Measurements from ENCODE around the gene CITED4.

CITED4 gene

DNA sequence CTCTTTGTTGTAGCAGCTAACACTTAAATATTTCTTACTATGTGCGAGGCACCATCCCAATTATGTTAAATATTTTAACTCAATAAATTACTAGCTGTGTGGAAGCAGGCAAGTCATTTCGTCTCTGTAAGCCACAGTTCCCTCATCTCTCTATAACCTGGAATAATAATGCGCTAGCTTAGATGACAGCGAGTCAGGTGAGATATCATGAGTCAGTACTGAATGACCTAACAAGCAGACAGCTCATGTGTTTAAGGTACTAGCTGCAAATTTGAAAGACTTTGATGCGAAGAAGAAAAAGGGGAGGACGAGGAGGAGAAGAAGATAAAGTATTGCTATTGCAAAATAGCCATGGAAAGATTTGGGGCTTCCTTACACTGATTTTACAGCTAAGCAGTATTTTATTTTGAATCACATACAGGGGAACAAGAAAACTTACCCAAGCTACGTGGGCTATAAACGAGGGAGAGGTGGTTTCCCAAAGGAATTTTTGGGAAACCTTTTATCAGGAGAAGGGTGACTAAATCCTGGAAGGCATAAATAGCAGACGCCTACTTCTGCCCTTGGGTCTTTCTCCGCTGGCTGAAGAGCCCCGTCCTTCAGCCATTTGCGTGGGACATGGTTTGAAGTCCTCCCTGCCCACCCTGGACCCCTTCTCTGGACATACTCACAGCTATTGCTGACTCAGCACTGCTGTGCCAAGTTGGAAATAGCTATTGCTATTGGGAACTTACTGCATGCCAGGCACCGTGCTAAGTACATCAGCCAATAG is 8.9 kb downstream of the CITED4 start:
- no peaks in the 10 kb centered on the region for H3K9me3 ChIP-seq
- H3K27ac ChIP-seq: peak overlapping the region in 1 of 2 donors; percentile 21
- H3K4me3 ChIP-seq: no peak overlapping the region
- peaks cover 0 to 15% (median 7%) of the 10 kb centered on the region in 4 donors for H3K4me1 ChIP-seq
- no peaks in the 10 kb centered on the region for H3K36me3 ChIP-seq
- intact Hi-C loops (cut with DNase I; ENCODE audit: low total_unique reads): no loop called here
- no peaks in the 10 kb centered on the region for H3K27me3 ChIP-seq
- TF ChIP-seq, protein P1, sequence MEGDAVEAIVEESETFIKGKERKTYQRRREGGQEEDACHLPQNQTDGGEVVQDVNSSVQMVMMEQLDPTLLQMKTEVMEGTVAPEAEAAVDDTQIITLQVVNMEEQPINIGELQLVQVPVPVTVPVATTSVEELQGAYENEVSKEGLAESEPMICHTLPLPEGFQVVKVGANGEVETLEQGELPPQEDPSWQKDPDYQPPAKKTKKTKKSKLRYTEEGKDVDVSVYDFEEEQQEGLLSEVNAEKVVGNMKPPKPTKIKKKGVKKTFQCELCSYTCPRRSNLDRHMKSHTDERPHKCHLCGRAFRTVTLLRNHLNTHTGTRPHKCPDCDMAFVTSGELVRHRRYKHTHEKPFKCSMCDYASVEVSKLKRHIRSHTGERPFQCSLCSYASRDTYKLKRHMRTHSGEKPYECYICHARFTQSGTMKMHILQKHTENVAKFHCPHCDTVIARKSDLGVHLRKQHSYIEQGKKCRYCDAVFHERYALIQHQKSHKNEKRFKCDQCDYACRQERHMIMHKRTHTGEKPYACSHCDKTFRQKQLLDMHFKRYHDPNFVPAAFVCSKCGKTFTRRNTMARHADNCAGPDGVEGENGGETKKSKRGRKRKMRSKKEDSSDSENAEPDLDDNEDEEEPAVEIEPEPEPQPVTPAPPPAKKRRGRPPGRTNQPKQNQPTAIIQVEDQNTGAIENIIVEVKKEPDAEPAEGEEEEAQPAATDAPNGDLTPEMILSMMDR (IDR thresholded peaks at IDR 0.05): no peak
- DNase-seq: no peak

DNA sequence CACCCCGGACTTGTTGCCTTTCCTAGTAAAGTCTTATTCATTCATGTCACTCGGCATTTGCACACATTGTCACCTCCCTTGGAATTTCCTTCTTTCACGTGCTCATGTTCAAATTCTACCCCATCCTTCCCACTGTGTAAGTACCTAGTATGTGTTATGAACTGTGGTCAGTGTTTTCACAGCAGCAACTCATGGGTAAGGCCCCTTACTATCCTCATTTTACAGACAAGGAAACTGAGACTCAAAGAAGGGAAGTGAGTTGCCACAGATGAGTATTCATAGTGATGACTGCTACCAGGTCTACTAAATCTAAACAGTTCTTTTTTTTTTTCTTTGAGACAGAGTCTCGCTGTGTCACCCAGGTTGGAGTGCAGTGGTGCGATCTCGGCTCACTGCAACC is 10.5 kb downstream of the CITED4 start:
- Histone ChIP-seq H3K4me1 (peaks cover 0 to 15% (median 7%) of the 10 kb centered on the region in 4 donors), H3K4me3 (no peak overlapping the region), H3K27ac (no peak overlapping the region), H3K27me3 (no peaks in the 10 kb centered on the region), H3K9me3 (no peaks in the 10 kb centered on the region), H3K36me3 (no peaks in the 10 kb centered on the region)
- DNase-seq: no peak
- intact Hi-C loops (cut with DNase I; ENCODE audit: low total_unique reads): no loop called here
- TF ChIP-seq, protein P1 (IDR thresholded peaks at IDR 0.05): no peak

DNA sequence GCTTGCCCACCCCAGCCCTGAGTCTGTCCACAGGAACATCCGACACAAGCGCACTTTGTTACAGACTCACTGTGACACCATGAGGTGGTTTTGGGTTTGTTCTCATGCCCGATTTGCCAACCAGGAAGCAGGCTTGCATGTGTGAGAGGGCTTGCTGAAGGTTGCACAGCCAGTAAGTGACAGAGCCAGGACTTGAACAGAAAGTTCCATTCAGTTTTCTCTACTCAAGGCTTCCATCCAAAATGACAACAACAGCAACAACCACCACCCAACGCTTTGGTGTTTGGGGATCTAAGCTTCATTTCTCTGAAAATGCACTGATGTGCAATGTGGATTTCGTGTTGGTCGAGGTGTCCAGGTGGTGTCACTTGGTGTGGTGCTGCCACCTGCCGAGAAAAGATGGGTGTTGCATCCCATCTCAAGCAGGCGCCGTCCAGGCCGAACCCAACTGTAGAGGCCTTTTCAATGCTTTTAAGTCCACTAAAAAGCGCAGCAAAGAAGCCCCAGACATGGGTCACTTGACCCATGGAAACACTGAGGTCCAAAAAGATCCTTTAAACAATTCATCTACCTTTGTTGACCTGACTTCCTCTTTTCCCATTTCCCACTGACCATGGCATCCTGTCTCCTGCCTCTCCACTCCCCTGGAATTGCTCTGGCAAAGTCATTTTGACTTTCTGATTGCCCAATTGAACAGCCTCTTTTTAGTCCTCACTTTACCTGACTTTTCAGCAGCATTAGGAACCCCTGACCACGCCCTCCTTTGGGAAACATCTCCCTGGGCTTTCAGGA is 12.2 kb downstream of the CITED4 start:
- peak; percentile 76 to 80 for DNase-seq
- intact Hi-C loops (cut with DNase I; ENCODE audit: low total_unique reads): loop anchor here (2.0 to 5.0 kb wide), 3 partner anchors 75 to 238 kb away; no protein-coding TSS in a partner anchor
- H3K36me3 ChIP-seq: no peaks in the 10 kb centered on the region
- TF ChIP-seq, protein P1 (IDR thresholded peaks at IDR 0.05): peak; percentile 92 to 93
- H3K27ac ChIP-seq: no peak overlapping the region
- no peaks in the 10 kb centered on the region for H3K9me3 ChIP-seq
- H3K27me3 ChIP-seq: no peaks in the 10 kb centered on the region
- H3K4me1 ChIP-seq: peaks cover 0 to 15% (median 7%) of the 10 kb centered on the region in 4 donors
- H3K4me3 ChIP-seq: no peak overlapping the region

DNA sequence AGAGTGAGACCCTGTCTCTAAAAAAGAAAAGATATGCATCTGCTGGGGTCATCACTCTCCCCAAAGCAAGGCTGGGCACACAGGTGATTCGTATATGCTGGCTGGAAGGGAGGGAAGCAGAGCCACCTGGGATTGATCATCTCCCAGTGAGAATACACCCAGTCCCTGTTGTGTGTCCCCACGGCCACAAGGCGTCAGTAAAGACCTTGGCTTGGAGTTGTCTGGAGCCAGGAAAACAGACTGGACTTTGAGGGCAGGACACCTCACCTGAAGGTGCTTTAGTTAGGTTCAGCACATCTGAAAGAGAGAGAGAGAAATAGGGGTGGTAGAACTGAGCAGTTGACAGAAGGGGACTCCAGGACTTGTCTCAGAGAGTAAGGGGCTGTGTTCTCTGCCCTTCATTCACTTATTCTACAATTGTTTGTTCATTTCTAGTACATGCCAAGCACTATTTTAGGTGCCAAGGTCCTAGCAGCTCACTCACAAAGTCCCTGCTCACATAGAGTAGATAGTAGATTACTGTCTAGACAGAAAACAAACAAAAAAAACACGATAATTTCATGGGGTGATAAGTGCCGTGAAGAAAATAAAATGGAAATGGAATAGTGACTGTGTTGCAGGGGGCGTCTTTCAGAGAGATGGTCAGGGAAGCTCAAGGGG is 13.5 kb downstream of the CITED4 start:
- TF ChIP-seq, protein P1 (IDR thresholded peaks at IDR 0.05): peak; percentile 90 to 94
- Histone ChIP-seq H3K27ac (no peak overlapping the region), H3K27me3 (no peaks in the 10 kb centered on the region), H3K36me3 (no peaks in the 10 kb centered on the region), H3K4me3 (no peak overlapping the region), H3K9me3 (no peaks in the 10 kb centered on the region), H3K4me1 (peaks cover 0 to 10% (median 4%) of the 10 kb centered on the region in 4 donors)
- DNase-seq: peak; percentile 62 to 79
- intact Hi-C loops (cut with DNase I; ENCODE audit: low total_unique reads): loop anchor here (2.0 to 5.0 kb wide), 3 partner anchors 74 to 236 kb away; no protein-coding TSS in a partner anchor

DNA sequence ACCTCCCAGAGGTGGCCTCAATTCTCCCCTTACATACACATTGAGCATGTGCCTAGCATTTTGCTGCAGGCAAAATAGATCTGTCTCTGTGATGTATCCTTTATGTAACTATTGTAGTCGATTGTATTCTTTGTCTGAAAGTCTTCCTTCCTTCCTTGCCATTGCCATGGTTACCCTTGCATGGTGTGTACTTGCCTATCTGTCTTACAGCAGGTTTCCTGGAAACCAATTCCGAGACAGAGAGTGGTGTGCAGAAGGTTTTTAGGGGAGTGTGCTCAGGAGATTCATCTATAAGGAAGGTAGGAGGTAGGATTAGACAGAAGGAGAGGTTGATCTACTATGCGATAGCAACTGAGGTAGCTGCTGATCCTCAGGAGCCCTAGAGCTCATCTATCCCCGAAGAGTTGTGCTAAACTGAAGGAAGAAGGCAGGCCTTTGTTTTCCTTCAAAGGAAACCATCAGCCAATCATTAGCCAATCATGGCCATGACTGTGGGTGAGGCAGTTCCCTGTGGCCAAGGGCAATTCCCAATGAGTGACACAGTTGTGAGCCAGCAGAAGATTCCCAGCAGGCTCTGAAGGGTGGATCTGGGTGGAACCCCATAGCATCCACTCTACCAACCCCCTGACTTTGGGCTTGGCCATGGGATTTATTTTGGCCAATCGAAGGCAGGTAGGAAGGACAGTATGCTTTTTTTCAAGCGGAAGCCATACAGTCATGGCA is 15.0 kb downstream of the CITED4 start:
- no peak overlapping the region for H3K27ac ChIP-seq
- H3K4me3 ChIP-seq: no peak overlapping the region
- intact Hi-C loops (cut with DNase I; ENCODE audit: low total_unique reads): loop anchor here (5.0 kb wide), 1 partner anchor 235 kb away; no protein-coding TSS in a partner anchor
- peaks cover 0 to 4% (median 0%) of the 10 kb centered on the region in 4 donors for H3K4me1 ChIP-seq
- peaks cover 0 to 4% (median 0%) of the 10 kb centered on the region in 3 donors for H3K36me3 ChIP-seq
- H3K27me3 ChIP-seq: no peaks in the 10 kb centered on the region
- H3K9me3 ChIP-seq: peaks cover 0 to 7% (median 0%) of the 10 kb centered on the region in 3 donors
- TF ChIP-seq, protein P1 (IDR thresholded peaks at IDR 0.05): no peak
- DNase-seq: no peak
